Stimulated activated naive CD4-positive, alpha-beta T cell (primary cell): ENCODE data around the gene KCTD10.

Experiments
- DNase-seq, 6 experiments: peaks; one replicate each; lab custom pipeline; 2025; lab: John Stamatoyannopoulos, UW

KCTD10 gene

DNA sequence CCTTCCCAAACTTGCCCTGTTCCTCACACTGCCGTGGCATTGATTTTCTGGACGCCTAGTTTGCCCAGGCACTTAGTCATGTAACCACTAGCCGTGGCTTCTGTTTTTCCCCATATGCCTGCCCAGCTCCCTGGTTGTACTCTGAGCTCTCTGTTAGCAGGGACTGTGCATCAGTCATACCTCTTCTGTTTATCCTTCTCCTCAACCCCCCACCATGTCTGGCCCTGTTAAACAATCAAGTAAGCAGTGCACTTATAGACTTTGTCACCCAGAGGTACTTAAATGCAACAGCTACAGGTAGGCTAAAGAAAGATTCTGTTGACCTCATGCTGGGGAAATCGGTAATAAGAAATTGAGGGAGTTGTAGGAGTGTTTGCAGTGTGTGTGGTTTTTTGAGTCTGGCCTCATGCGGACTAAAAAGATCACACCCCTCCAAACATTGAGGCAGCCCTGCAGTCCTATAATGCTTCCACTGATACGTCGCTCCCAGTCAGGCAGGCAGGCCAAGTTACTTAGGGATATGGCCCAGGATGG is 17.3 kb upstream of the KCTD10 start:
- DNase-seq: no peak

- DNase-seq: no peak
Measured at GRCh38 chr12:109493938-109494337, 16.8 kb upstream of the KCTD10 start.

GRCh38 chr12:109493090-109493489 is 16.0 kb upstream of the KCTD10 start:
- DNase-seq: no peak

GRCh38 chr12:109492371-109492770 is 15.3 kb upstream of the KCTD10 start:
- no peak for DNase-seq

DNA sequence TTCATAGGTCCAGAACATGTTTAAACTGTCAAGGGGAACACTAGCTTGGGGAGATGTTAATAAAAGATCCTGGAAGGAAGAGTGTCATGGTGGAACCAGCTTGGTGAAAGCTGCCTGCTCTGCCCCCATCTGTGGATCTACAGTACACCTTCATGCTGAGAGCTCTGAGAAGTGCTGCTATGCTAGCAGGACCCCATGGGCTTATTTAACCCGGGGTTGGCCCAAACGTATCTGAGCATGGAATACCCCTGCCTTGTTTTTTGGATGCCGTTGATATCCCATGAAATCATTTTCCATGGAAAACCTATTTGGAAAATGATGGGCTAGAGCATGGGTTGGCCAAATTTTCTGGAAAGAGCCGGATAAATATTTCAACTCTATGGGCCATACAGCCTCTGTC is 14.6 kb upstream of the KCTD10 start:
- DNase-seq: no peak

GRCh38 chr12:109489955-109490565 is 13.0 kb upstream of the KCTD10 start:
- DNase-seq: no peak

GRCh38 chr12:109489016-109489954 is 12.2 kb upstream of the KCTD10 start:
- no peak for DNase-seq

DNA sequence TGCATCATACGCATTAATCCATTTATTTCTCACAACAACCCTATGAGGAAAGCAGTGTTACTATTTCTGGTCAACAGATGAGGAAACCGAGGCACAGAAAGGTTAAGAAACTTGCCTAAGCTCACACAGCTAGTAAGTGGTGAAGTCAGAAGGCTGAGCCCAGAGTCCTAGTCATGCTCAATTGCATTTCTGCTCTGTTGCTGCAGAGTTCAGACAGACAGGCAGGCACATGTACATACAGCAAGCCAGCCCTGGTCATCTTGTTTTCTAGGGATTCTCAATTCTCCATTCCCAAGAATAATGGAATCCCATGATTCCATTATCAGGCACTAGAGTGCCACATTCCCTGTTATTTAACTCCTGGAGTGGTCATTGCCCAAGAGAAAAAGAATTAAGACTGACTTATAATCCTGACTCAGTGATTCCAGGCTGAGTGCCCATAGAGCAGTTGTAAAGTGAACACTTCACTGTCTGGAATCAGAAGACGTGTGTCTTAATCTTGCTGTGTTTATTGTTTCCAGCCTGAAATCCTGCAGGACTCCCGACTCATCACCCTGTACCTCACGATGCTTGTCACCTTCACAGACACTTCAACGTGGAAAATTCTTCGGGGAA is 11.1 kb upstream of the KCTD10 start:
- DNase-seq: no peak

GRCh38 chr12:109487181-109488050 is 10.3 kb upstream of the KCTD10 start:
- no peak for DNase-seq

- no peak for DNase-seq
Measured at GRCh38 chr12:109485201-109485600, 8.1 kb upstream of the KCTD10 start.

GRCh38 chr12:109483346-109483745 is 6.2 kb upstream of the KCTD10 start:
- no peak for DNase-seq

GRCh38 chr12:109482894-109483293 is 5.8 kb upstream of the KCTD10 start:
- no peak for DNase-seq

GRCh38 chr12:109482491-109482890 is 5.4 kb upstream of the KCTD10 start:
- no peak for DNase-seq

DNA sequence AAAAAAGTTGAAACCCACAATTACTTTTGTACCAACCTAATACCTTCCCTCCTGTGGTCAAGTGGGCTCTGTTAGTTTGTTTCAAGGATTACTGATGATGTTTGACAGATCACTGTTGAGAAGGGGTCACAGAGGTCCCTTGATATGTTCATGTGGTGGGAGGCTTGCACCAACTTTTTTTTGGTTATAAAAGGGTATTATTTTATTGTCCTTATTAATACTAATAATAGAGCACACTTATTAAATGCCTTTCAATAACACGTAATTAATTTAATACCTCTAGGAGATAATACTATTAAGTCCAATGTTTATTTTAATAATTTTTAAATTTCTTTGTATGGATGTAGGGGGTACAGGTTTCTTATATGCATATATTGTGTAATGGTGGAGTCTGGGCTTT is 4.8 kb upstream of the KCTD10 start:
- no peak for DNase-seq

GRCh38 chr12:109480356-109480755 is 3.3 kb upstream of the KCTD10 start:
- no peak for DNase-seq

- no peak for DNase-seq
Measured at GRCh38 chr12:109479761-109480160, 2.7 kb upstream of the KCTD10 start.

DNA sequence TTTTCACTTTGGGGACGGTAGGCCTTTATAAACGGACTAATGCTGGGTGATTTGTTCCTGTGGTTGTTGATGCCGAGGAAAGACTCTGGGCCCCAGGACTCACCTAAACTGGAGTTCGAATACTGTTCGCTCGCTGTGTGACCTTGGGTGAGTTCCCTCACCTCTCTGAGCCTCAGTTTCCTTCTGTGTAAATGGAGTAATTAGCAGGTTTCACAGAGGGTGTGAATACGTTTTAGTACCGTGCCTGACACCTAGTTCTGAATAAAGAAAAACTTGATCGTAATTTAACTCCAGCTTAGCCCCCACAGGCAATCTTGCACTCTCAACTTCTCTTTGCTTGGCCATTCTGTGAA is 839 bp upstream of the KCTD10 start:
- DNase-seq: no peak

GRCh38 chr12:109476807-109477184 is 304 bp downstream of the KCTD10 start:
- DNase-seq: no peak

DNA sequence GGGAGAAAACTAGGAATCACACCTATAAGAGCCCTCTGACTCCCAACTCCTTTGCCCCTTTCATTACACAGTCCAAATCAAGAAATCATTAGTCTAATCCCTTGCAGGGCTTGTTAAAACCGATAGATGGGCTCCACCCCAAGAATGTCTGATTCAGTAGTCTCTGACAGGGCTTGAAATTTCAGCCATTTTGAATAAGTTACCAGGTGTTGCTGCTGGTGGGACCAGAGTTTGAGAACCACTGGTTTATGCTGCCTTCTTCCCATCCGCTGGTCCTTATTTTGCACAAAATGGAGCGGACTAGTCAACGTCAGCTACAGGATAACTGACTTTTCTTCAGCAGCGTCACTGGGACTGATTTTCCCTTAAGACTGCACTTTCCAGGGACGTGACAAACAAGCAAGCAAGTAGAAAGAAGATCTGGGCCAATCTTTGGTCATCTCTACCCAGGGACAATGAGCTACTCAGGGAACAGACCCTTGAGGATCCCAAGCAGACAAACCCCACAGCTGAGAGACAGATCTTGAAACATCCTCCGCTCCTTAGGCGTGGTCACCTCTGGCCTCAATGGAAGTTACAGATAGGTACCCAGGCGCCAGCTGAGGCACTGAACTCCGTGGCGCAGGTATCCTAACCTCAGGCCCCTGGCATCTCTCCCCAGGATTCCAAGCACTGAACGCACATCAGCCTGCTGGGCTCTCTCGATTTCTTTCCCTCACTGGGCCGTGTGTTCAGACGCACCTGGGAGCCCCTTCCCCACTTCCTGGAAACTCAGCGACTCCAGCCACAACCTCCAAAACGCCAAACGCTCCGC is 900 bp downstream of the KCTD10 start:
- DNase-seq: no peak

GRCh38 chr12:109475121-109475520 is 2.0 kb downstream of the KCTD10 start:
- DNase-seq: no peak
